ENCODE measurements around the gene MYO3B. TPM values are rescaled to one million over a fixed set of nuclear protein-coding genes. Genes with fewer than 3 reads are reported as not detected.
"Not testable (repeated sequence)": the region's sequence is repeated elsewhere in the genome, so short reads cannot be mapped to it uniquely, and the experiment has no call there.

Gene MYO3B
- total and polyA plus RNA-seq, 8 donors, result 1.3 to 4.1 (median 2.6) TPM; not detected in 1

DNA sequence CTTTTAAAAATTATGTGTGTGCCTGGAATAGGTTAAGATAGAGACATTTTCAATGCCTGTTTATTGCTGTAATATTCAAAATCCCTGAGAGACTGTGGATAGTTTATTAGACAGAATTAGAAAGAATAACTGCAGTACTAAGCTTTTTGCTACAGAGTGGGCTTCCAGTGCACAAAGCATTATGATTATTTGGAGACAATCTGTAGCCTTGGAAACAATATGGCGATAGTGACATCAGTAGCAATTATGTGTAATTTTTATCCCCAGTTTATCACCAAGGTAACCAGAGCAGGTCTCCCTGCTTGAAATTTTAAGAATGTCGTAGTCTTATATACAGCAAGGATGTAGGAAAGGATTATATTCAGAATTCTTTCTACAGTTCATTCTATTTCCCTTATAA lies 100.0 kb downstream of the MYO3B start:
- no peaks in the 10 kb centered on the region for H3K9me3 ChIP-seq
- H3K4me3 ChIP-seq, result no peak overlapping the region
- no peak for DNase-seq
- no peaks in the 10 kb centered on the region for H3K27me3 ChIP-seq
- ATAC-seq, result no peak
- no peaks in the 10 kb centered on the region for H3K36me3 ChIP-seq
- no peak overlapping the region for H3K27ac ChIP-seq
- TF ChIP-seq, protein P1, sequence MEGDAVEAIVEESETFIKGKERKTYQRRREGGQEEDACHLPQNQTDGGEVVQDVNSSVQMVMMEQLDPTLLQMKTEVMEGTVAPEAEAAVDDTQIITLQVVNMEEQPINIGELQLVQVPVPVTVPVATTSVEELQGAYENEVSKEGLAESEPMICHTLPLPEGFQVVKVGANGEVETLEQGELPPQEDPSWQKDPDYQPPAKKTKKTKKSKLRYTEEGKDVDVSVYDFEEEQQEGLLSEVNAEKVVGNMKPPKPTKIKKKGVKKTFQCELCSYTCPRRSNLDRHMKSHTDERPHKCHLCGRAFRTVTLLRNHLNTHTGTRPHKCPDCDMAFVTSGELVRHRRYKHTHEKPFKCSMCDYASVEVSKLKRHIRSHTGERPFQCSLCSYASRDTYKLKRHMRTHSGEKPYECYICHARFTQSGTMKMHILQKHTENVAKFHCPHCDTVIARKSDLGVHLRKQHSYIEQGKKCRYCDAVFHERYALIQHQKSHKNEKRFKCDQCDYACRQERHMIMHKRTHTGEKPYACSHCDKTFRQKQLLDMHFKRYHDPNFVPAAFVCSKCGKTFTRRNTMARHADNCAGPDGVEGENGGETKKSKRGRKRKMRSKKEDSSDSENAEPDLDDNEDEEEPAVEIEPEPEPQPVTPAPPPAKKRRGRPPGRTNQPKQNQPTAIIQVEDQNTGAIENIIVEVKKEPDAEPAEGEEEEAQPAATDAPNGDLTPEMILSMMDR (IDR thresholded peaks at IDR 0.05), result no peak
- no peaks in the 10 kb centered on the region for H3K4me1 ChIP-seq
- intact Hi-C loops (cut with DNase I), result no loop called here

GRCh38 chr2:170279615-170280014 lies 101.7 kb downstream of the MYO3B start:
- H3K36me3 ChIP-seq; H3K27me3 ChIP-seq; H3K9me3 ChIP-seq; H3K4me1 ChIP-seq; H3K27ac ChIP-seq; H3K4me3 ChIP-seq; ATAC-seq; intact Hi-C loops (cut with DNase I); DNase-seq: not testable (repeated sequence)

DNA sequence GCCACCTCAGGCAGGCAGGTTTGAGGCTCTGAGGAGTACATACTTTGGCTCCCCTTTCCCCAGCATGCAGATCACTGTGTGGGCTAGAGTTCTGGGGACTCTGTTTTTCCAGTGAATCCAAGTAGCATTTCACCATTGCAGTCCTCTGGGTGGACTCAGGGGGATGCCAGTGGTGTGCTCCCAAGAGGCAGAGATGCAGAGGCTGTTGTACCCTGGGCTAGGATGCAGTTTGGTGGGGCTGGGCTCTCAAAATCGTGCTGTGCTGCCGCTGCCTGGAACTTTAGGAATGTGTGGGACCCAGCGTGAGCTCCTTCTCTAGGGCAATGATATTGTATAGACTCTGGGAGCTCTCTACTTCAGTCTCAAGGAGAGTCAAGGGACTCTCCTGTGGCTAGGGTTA lies 104.9 kb downstream of the MYO3B start:
- intact Hi-C loops (cut with DNase I), result no loop called here
- Histone ChIP-seq H3K27ac (no peak overlapping the region), H3K4me3 (no peak overlapping the region), H3K9me3 (no peaks in the 10 kb centered on the region), H3K4me1 (no peaks in the 10 kb centered on the region), H3K36me3 (no peaks in the 10 kb centered on the region), H3K27me3 (no peaks in the 10 kb centered on the region)
- TF ChIP-seq, protein P1 (IDR thresholded peaks at IDR 0.05), result no peak
- ATAC-seq (no peak), DNase-seq (no peak)

DNA sequence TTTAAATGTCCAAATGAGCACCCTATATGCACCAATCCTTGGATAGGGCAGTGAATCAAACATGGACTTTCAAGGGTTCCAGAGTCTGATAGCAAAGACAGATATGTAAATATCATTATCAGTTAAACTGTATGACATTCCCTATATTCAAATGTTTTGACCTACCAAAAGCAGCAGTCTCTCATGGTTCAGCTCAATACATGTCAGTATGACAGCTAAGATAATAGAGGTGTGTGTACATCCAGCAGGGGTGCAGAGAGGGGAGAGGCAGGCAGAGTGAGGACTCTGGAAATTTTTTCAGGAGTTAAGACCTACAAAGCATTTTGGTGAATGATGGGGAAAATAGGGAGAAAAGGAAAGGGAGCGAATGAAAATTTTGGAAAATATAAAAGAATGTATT lies 106.3 kb downstream of the MYO3B start:
- no peaks in the 10 kb centered on the region for H3K27me3 ChIP-seq
- no peaks in the 10 kb centered on the region for H3K36me3 ChIP-seq
- intact Hi-C loops (cut with DNase I), result no loop called here

DNA sequence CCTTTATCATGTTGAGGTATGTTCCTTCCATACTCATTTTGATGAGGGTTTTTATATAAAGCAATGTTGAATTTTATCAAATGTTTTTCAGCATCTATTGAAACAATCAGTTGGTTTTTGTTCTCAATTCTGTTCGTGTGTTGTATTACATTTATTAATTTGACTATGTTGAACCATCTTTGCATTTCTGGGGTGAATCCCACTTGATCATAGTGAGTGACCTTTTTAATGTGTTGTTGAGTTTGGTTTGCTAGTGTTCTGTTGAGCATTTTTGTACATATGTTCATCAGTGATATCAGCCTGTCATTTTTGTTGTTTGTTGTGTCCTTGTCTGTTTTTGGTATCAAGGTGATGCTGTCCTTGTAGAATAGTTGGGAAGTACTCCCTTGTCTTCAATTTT lies 110.9 kb downstream of the MYO3B start:
- DNase-seq, result no peak
- H3K27me3 ChIP-seq, result no peaks in the 10 kb centered on the region
- H3K9me3 ChIP-seq, result peaks cover 0 to 12% of the 10 kb centered on the region in 2 donors
- no peaks in the 10 kb centered on the region for H3K4me1 ChIP-seq
- no peak overlapping the region for H3K27ac ChIP-seq
- no peak overlapping the region for H3K4me3 ChIP-seq
- intact Hi-C loops (cut with DNase I), result no loop called here
- TF ChIP-seq, protein P1 (IDR thresholded peaks at IDR 0.05), result no peak
- H3K36me3 ChIP-seq, result no peaks in the 10 kb centered on the region
- ATAC-seq, result no peak

More for the DNA sequence above, 106.3 kb downstream of the MYO3B start:
- Histone ChIP-seq H3K9me3 (no peaks in the 10 kb centered on the region), H3K27ac (no peak overlapping the region), H3K4me1 (no peaks in the 10 kb centered on the region), H3K4me3 (no peak overlapping the region)
- no peak for DNase-seq
- ATAC-seq, result no peak
- TF ChIP-seq, protein P1 (IDR thresholded peaks at IDR 0.05), result no peak

DNA sequence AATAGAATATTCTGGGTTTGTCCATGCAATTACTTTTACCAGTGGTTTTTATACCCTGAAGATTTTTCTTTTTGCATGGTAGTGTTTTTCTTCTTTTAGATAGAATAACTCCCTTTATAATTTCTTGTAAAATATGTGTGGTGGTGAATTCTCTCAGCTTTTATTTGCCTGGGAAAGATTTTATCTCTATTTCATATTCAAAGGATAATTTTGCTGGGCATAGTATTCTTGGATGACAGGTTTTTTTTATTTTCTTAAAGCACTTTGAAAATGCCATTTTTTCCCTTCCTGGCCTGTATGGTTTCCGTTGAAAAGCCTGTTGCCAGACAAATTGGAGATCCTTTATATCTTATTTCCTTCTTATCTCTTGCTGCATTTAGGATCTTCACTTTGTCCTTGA lies 113.5 kb downstream of the MYO3B start:
- ATAC-seq (no peak), DNase-seq (no peak)
- H3K4me1 ChIP-seq, result no peaks in the 10 kb centered on the region
- H3K9me3 ChIP-seq, result peaks cover 0 to 12% of the 10 kb centered on the region in 2 donors
- H3K36me3 ChIP-seq, result no peaks in the 10 kb centered on the region
- no peaks in the 10 kb centered on the region for H3K27me3 ChIP-seq
- no peak overlapping the region for H3K4me3 ChIP-seq
- H3K27ac ChIP-seq, result no peak overlapping the region
- intact Hi-C loops (cut with DNase I), result no loop called here
- TF ChIP-seq, protein P1 (IDR thresholded peaks at IDR 0.05), result no peak

All from left lung (tissue), 10 donors.